CD8-positive, alpha-beta memory T cell (primary cell): ENCODE results near the gene GGTLC1. TPM values are rescaled to one million over a fixed set of nuclear protein-coding genes. Genes with fewer than 3 reads are reported as not detected.

Source experiments
- CTCF ChIA-PET: fragments of 350-600 bp; sonication (Branson Sonifier 250); formaldehyde crosslinking; loops from one replicate; lab custom pipeline; 2021; ENCODE audit warnings: antibody characterized with exemption; lab: Charles Lee
- POLR2A ChIA-PET: fragments of 350-600 bp; sonication (Branson Sonifier 250); formaldehyde crosslinking; loops from one replicate; lab custom pipeline; 2021; ENCODE audit warnings: antibody characterized with exemption; lab: Charles Lee
- DNase-seq, 5 donors: peaks; one replicate each; pipeline versions ENCODE4 v3.0.0 to v3.0.0-alpha.2; 2020 to 2022; ENCODE audit warnings: mixed read lengths in 1 of 5
- H3K27ac ChIP-seq: one replicate; pipeline ENCODE4 v1.7.0; 2013; ENCODE audit warnings: low read depth, mild to moderate bottlenecking, low read length, moderate library complexity
- H3K27me3 ChIP-seq: 2 replicates; pipeline ENCODE4 v1.7.0; 2013; ENCODE audit warnings: low read length, mild to moderate bottlenecking; ENCODE audit not compliant: insufficient read depth, poor library complexity, severe bottlenecking
- H3K36me3 ChIP-seq: 2 replicates; pipeline ENCODE4 v1.7.0; 2013; ENCODE audit warnings: mild to moderate bottlenecking, low read length, moderate library complexity; ENCODE audit not compliant: insufficient read depth
- H3K4me1 ChIP-seq: 2 replicates; pipeline ENCODE4 v1.7.0; 2013; ENCODE audit warnings: mild to moderate bottlenecking, low read length, moderate library complexity; ENCODE audit not compliant: insufficient read depth
- H3K4me3 ChIP-seq: 2 replicates; pipeline ENCODE4 v1.7.0; 2013; ENCODE audit warnings: mild to moderate bottlenecking, low read length
- H3K9me3 ChIP-seq: 2 replicates; pipeline ENCODE4 v1.7.0; 2013; ENCODE audit warnings: mild to moderate bottlenecking, low read length
- H3K27ac Mint-ChIP-seq, 8 donors: one replicate each; pipeline ENCODE4 v1.8.0; 2020 to 2021; ENCODE audit warnings: mixed read lengths in 8 of 8, mild to moderate bottlenecking in 6 of 8, inconsistent platforms in 3 of 8, moderate library complexity in 3 of 8
- H3K27me3 Mint-ChIP-seq, 2 donors: one replicate each; pipeline ENCODE4 v1.8.0; 2020 to 2021; ENCODE audit warnings: mixed read lengths in 2 of 2, mild to moderate bottlenecking in 1 of 2, moderate library complexity in 1 of 2
- H3K36me3 Mint-ChIP-seq, 3 donors: one replicate each; pipeline ENCODE4 v1.8.0; 2020 to 2021; ENCODE audit warnings: mixed read lengths in 3 of 3, inconsistent platforms in 1 of 3, mild to moderate bottlenecking in 1 of 3
- H3K4me1 Mint-ChIP-seq, 3 donors: one replicate each; pipeline ENCODE4 v1.8.0; 2020 to 2021; ENCODE audit warnings: mixed read lengths in 3 of 3, inconsistent platforms in 1 of 3, mild to moderate bottlenecking in 1 of 3
- H3K4me3 Mint-ChIP-seq, 7 donors: one replicate each; pipeline ENCODE4 v1.8.0; 2020 to 2021; ENCODE audit warnings: mixed read lengths in 7 of 7, mild to moderate bottlenecking in 6 of 7, moderate library complexity in 4 of 7, inconsistent platforms in 2 of 7
- H3K9me3 Mint-ChIP-seq, 5 donors: one replicate each; pipeline ENCODE4 v1.8.0; 2020 to 2022; ENCODE audit warnings: mixed read lengths in 5 of 5, mild to moderate bottlenecking in 3 of 5, moderate library complexity in 2 of 5, inconsistent platforms in 1 of 5
- polyA plus RNA-seq: library from polyadenylated mRNA; unstranded; fragments of 300-500 nt; fragmentation: Illumina TruSeq; gene quantifications from one replicate; pipeline ENCODE4 v1.2.3, GENCODE V29; 2021
- total RNA-seq, 2 experiments: library from RNA; stranded (reverse); gene quantifications; one replicate each; pipeline ENCODE4 v1.2.3, GENCODE V29; 2021

The GGTLC1 gene
- total and polyA plus RNA-seq, 3 experiments from 2014 or later, result not detected

- no peaks in the 10 kb centered on the region for H3K36me3 ChIP-seq
- Mint-ChIP-seq H3K36me3 (no peaks in the 10 kb centered on the region), H3K9me3 (no peaks in the 10 kb centered on the region), H3K4me3 (no peak overlapping the region), H3K27ac (no peak overlapping the region), H3K4me1 (no peaks in the 10 kb centered on the region), H3K27me3 (peaks cover 8 to 16% of the 10 kb centered on the region in 2 donors)
- H3K4me1 ChIP-seq, result no peaks in the 10 kb centered on the region
- POLR2A ChIA-PET, result no interaction called here
- H3K4me3 ChIP-seq, result no peak overlapping the region
- CTCF ChIA-PET, result interaction anchor here (1.4 kb wide), 1 partner anchor 9 kb away, joined by 5 read pairs; no protein-coding TSS in a partner anchor
- DNase-seq, result no peak
- H3K27ac ChIP-seq, result no peak overlapping the region
- no peaks in the 10 kb centered on the region for H3K27me3 ChIP-seq
- no peaks in the 10 kb centered on the region for H3K9me3 ChIP-seq
Measured at GRCh38 chr20:23946206-23946605, 42.4 kb downstream of the GGTLC1 start.

DNA sequence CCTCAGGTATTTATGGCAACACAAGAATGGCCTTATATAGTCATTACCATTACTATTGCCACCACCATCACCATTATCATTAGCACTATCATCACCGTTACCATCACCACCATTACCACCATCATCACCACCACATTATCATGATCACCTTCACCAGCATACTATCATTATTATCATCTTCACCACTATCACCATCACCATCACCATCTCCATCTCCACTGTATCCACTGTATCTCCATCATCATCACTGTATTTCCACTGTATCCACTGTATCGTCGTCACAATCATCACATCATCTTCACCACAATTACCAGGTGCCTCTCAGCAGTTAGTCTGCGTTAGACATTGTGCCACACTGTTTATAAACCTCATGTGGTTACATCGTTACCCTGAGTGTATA is 45.3 kb downstream of the GGTLC1 start:
- no peak overlapping the region for H3K4me3 Mint-ChIP-seq
- no peaks in the 10 kb centered on the region for H3K36me3 Mint-ChIP-seq
- ChIA-PET CTCF (no interaction called here), POLR2A (no interaction called here)
- no peaks in the 10 kb centered on the region for H3K27me3 ChIP-seq
- H3K27ac ChIP-seq, result no peak overlapping the region
- H3K9me3 ChIP-seq, result no peaks in the 10 kb centered on the region
- no peak for DNase-seq
- no peaks in the 10 kb centered on the region for H3K9me3 Mint-ChIP-seq
- no peak overlapping the region for H3K27ac Mint-ChIP-seq
- no peaks in the 10 kb centered on the region for H3K4me1 Mint-ChIP-seq
- H3K4me3 ChIP-seq, result no peak overlapping the region
- H3K36me3 ChIP-seq, result no peaks in the 10 kb centered on the region
- no peaks in the 10 kb centered on the region for H3K4me1 ChIP-seq
- H3K27me3 Mint-ChIP-seq, result peaks cover 5 to 6% of the 10 kb centered on the region in 2 donors

- Mint-ChIP-seq H3K4me3 (no peak overlapping the region), H3K4me1 (peaks cover 0 to 3% (median 0%) of the 10 kb centered on the region in 3 donors), H3K36me3 (no peaks in the 10 kb centered on the region), H3K27ac (no peak overlapping the region), H3K9me3 (no peaks in the 10 kb centered on the region), H3K27me3 (peaks cover under 1 to 6% of the 10 kb centered on the region in 2 donors)
- no peak overlapping the region for H3K4me3 ChIP-seq
- no peaks in the 10 kb centered on the region for H3K36me3 ChIP-seq
- no peaks in the 10 kb centered on the region for H3K27me3 ChIP-seq
- no peak overlapping the region for H3K27ac ChIP-seq
- H3K4me1 ChIP-seq, result no peaks in the 10 kb centered on the region
- POLR2A ChIA-PET, result no interaction called here
- CTCF ChIA-PET, result no interaction called here
- H3K9me3 ChIP-seq, result no peaks in the 10 kb centered on the region
- no peak for DNase-seq
Measured at GRCh38 chr20:23939641-23940040, 48.9 kb downstream of the GGTLC1 start.

DNA sequence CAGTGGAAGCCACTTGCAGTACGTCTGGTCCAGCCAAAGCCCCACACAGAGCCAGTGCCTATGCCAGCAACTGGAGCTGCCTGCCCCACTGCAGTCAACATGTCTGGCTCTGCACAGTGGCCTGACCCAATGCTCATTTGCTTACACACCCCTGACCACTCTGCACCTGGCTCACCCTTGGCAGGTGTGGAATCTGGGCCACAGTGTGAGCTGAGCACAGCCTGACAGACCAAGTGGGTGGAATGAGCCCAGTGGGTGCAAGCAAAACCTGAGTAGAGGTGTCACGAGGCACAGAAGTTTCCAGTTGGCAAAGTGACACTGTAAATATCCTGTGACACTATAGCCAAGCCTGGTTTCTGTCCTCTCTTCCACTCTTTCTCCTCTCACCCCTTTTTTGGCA is 49.5 kb downstream of the GGTLC1 start:
- H3K4me1 Mint-ChIP-seq, result peaks cover 0 to 3% (median 0%) of the 10 kb centered on the region in 3 donors
- ChIA-PET POLR2A (no interaction called here), CTCF (interaction anchor here (2.1 to 2.3 kb wide), 3 partner anchors 63 to 979 kb away, joined by 10 to 11 read pairs (median 10); no protein-coding TSS in a partner anchor)
- peaks cover 0 to 6% of the 10 kb centered on the region in 2 donors for H3K27me3 Mint-ChIP-seq
- Histone ChIP-seq H3K36me3 (no peaks in the 10 kb centered on the region), H3K4me1 (no peaks in the 10 kb centered on the region), H3K27ac (no peak overlapping the region), H3K9me3 (no peaks in the 10 kb centered on the region), H3K27me3 (no peaks in the 10 kb centered on the region), H3K4me3 (no peak overlapping the region)
- H3K36me3 Mint-ChIP-seq, result no peaks in the 10 kb centered on the region
- H3K4me3 Mint-ChIP-seq, result no peak overlapping the region
- H3K9me3 Mint-ChIP-seq, result no peaks in the 10 kb centered on the region
- no peak overlapping the region for H3K27ac Mint-ChIP-seq
- DNase-seq, result no peak

DNA sequence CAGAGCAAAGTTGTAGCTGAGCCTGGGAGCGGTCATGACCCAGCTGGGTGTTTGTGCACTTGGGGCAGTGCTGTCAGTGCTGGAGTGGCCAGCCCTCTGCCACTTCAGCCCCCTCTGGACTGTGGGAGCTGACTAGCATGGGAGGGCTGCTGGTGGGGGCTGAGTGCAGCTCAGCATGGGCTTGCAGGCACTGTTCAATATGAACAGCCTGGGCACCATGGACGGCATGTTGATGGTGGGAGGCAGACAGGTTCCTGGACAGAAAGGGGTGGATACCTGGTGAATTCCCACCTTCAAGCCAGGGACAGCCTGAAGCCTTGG is 50.5 kb downstream of the GGTLC1 start:
- Histone ChIP-seq H3K9me3 (no peaks in the 10 kb centered on the region), H3K27ac (no peak overlapping the region), H3K36me3 (no peaks in the 10 kb centered on the region), H3K4me3 (no peak overlapping the region), H3K4me1 (no peaks in the 10 kb centered on the region), H3K27me3 (no peaks in the 10 kb centered on the region)
- Mint-ChIP-seq H3K4me1 (peaks cover 0 to 3% (median 0%) of the 10 kb centered on the region in 3 donors), H3K36me3 (no peaks in the 10 kb centered on the region), H3K27ac (no peak overlapping the region), H3K9me3 (no peaks in the 10 kb centered on the region), H3K4me3 (no peak overlapping the region), H3K27me3 (peaks cover 0 to 6% of the 10 kb centered on the region in 2 donors)
- CTCF ChIA-PET, result interaction anchor here (0.6 to 2.3 kb wide), 23 partner anchors 8 to 980 kb away, joined by 3 to 11 read pairs (median 5); no protein-coding TSS in a partner anchor
- POLR2A ChIA-PET, result no interaction called here
- DNase-seq, result no peak

- H3K36me3 Mint-ChIP-seq, result no peaks in the 10 kb centered on the region
- CTCF ChIA-PET, result interaction anchor here (0.6 to 2.3 kb wide), 26 partner anchors 8 to 1127 kb away, joined by 3 to 11 read pairs (median 5); no protein-coding TSS in a partner anchor
- Histone ChIP-seq H3K9me3 (no peaks in the 10 kb centered on the region), H3K36me3 (no peaks in the 10 kb centered on the region), H3K27me3 (no peaks in the 10 kb centered on the region), H3K4me3 (no peak overlapping the region), H3K4me1 (no peaks in the 10 kb centered on the region), H3K27ac (no peak overlapping the region)
- peaks cover 0 to 6% of the 10 kb centered on the region in 2 donors for H3K27me3 Mint-ChIP-seq
- POLR2A ChIA-PET, result no interaction called here
- DNase-seq, result peak; percentile 52 to 76 (median 61)
- peaks cover 0 to 6% (median 2%) of the 10 kb centered on the region in 3 donors for H3K4me1 Mint-ChIP-seq
- no peak overlapping the region for H3K27ac Mint-ChIP-seq
- no peak overlapping the region for H3K4me3 Mint-ChIP-seq
- no peaks in the 10 kb centered on the region for H3K9me3 Mint-ChIP-seq
Measured at GRCh38 chr20:23937303-23938117, 51.1 kb downstream of the GGTLC1 start.

Other genes with a start within 250 kb of the GGTLC1 start
- gene CST1, start 237.8 kb downstream of the GGTLC1 start, total RNA-seq, result not detected
- not detected for gene CST1, start 237.8 kb downstream of the GGTLC1 start, polyA plus RNA-seq
- gene CST2, start 162.1 kb downstream of the GGTLC1 start, total RNA-seq, result not detected
- gene CST2, start 162.1 kb downstream of the GGTLC1 start, polyA plus RNA-seq, result not detected
- gene CST5, start 109.0 kb downstream of the GGTLC1 start, total RNA-seq, result not detected
- not detected for gene CST5, start 109.0 kb downstream of the GGTLC1 start, polyA plus RNA-seq